ENCODE data around the gene DYRK2.

DNA sequence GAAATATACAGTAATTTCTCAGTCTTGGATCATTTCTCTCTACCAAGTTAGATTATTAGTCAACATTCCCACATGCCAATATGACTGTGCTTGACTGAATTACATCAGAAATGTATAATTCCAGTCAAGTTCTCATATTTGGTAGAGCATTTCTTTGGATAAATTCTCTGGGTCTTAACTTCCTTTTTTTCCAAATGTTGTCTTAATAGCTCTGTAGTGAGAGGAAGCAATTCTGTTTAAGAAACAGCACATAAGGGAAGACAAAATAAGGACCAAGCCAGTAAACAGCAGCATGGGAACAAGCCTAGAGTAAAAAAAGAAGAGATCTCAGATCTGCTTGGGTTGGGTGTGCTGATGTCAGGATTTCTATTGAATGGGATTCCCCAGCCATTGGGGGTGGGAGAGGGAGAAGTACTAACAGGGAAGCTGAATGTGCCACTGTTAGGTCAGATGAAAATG is 14.2 kb upstream of the DYRK2 start:
- TF ChIP-seq CTCF (IDR thresholded peaks at IDR 0.05) (no peak), POLR2A (IDR thresholded peaks at IDR 0.05) (no peak)

Data from adrenal gland (tissue), 5 donors.